NK-92 (cell line): ENCODE data around the gene ZNFX1.
A peak's percentile ranks its signal among the peaks of the same experiment; 100 is the strongest.
"Not testable (repeated sequence)": the region's sequence is repeated elsewhere in the genome, so short reads cannot be mapped to it uniquely, and the experiment has no call there.

Source experiments
- DNase-seq: peaks from one replicate; lab custom pipeline; 2025; ENCODE audit not compliant: unreplicated experiment; lab: John Stamatoyannopoulos, UW

The ZNFX1 gene

GRCh38 chr20:49252556-49253350 is 25.1 kb downstream of the ZNFX1 start:
- DNase-seq, result no peak

GRCh38 chr20:49248879-49249665 is 28.8 kb downstream of the ZNFX1 start:
- no peak for DNase-seq

DNA sequence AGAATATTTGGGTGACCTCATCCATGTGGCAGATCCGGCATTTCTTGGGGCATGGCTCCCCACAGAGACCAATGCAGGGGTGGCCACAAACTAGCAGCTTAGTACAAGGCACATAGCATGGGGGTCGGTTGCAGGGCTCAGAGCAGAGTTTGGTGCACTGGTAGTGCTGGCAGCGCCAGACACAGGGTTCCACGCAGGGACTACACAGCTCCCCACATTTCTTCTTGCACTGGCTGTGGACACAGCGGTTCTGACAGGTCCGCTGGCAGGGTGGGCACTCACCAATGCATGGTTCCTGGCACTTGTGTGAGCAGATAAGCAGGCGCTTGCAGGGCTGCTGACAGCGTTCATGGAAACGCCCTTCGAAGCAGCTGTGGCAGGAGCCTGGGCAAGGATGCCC is 29.6 kb downstream of the ZNFX1 start:
- no peak for DNase-seq

GRCh38 chr20:49247792-49248191 is 30.1 kb downstream of the ZNFX1 start:
- DNase-seq, result no peak

- DNase-seq, result no peak
Measured at GRCh38 chr20:49247169-49247723, 30.6 kb downstream of the ZNFX1 start.

DNA sequence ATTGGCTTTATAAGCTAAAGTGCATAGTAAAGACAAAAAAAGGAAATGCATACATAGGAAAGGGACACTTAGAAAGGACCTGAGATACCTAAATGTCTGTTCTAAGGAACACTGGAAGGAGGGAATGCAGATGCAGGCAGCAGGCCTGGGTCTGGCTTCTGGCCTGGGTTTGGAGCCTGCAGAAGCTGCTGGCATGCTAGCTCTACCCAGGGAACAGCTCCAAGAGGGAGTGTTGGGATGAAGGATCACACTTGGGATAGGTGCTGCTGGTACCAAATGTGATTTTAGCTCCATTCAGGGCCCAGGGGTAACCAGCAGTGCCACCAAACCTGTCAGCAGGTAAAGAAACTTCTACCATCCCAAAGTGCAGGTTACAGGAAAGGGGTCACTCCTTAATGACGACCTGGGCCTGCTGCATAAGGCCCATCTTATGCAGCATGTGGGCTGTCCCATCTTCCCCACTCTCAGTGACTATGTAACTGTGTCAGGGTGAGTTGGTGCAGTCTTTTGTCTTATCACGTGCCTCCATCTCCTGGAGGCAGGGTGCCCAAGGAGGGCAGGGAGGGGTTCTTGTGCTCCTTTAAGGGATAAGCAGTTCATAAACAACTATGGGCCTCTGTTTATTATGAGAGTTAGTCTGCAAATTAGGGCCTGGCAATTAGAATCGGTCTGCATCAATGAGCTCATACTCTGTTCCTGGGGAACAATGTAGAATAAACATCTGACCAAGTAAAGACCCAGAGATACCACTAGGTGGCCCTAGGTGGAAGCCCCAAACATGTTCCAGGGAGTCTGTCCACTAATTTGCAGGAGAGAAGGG is 31.7 kb downstream of the ZNFX1 start:
- no peak for DNase-seq

GRCh38 chr20:49237531-49237930 is 40.3 kb downstream of the ZNFX1 start:
- no peak for DNase-seq

DNA sequence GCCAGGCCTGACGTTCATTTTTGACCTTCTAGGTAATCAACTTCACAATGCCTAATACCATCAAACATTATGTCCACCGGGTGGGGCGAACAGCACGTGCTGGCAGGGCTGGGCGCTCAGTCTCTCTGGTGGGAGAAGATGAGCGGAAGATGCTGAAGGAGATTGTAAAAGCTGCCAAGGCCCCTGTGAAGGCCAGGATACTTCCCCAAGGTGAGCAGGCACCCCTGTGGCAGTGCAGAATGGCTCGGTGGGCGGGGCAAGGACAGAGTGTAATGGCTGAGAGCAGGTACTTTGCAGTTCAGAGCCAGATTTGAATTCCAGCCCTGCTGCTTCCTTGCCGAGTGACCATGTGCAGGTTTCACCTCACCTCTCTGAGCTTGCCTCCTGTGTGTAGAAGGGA is 41.6 kb downstream of the ZNFX1 start:
- DNase-seq, result no peak

GRCh38 chr20:49234831-49235230 is 43.0 kb downstream of the ZNFX1 start:
- no peak for DNase-seq

DNA sequence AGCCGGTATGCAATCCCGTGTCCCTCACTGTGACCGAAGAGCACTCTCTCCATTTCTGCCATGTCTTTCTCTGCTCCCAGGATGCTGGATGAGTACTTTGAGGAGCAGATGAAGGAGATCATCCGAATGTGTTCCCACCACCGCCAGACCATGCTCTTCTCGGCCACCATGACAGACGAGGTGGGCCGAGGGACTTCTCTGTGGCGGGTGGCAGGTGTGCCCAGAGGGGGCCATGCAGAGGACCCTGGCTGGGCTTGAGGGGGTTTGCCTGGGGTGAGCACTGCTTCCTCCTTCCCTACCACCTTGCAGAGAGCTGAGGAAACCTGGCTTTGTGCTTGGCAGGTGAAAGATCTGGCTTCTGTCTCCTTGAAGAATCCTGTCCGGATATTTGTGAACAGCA is 44.6 kb downstream of the ZNFX1 start:
- no peak for DNase-seq

GRCh38 chr20:49231471-49231870 is 46.4 kb downstream of the ZNFX1 start:
- no peak for DNase-seq

- no peak for DNase-seq
Measured at GRCh38 chr20:49230561-49231133, 47.2 kb downstream of the ZNFX1 start.

DNA sequence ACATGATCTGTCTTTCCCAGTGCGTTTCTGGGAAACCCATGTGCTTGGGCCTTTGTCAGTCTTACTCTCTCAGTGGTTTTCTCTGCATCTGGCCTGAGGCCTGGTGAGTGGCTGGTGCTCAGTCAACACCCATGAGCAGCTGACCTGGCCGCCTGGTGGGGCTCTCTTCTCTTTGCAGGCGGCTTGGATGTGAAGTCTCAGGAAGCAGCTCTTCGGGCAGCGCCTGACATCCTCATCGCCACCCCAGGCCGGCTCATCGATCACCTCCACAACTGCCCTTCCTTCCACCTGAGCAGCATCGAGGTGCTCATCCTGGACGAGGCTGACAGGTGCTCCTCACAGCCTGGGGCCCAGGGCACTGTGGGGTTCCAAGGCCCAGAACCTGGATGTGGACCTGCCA is 47.8 kb downstream of the ZNFX1 start:
- no peak for DNase-seq

DNA sequence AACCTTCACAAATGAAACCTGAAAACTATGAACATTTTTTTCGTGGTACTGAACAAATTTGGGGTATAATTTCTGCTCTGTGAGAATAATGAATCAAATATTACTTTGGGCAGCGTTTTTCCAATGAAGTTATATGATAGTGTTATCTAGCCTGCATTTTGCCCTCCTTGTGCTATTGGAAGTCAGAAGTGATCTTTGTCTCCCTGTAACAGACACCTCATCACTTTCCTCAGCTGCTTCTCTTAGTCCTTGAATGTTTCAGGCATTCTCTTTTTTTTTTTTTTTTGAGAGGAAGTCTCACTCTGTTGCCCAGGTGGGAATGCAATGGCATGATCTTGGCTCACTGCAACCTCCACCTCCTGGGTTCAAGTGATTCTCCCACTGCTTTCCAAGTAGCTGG is 48.5 kb downstream of the ZNFX1 start:
- DNase-seq, result no peak

GRCh38 chr20:49228676-49229075 is 49.2 kb downstream of the ZNFX1 start:
- no peak for DNase-seq

- DNase-seq, result no peak
Measured at GRCh38 chr20:49225896-49226295, 52.0 kb downstream of the ZNFX1 start.

- DNase-seq, result no peak
Measured at GRCh38 chr20:49219924-49220831, 57.7 kb downstream of the ZNFX1 start.

DNA sequence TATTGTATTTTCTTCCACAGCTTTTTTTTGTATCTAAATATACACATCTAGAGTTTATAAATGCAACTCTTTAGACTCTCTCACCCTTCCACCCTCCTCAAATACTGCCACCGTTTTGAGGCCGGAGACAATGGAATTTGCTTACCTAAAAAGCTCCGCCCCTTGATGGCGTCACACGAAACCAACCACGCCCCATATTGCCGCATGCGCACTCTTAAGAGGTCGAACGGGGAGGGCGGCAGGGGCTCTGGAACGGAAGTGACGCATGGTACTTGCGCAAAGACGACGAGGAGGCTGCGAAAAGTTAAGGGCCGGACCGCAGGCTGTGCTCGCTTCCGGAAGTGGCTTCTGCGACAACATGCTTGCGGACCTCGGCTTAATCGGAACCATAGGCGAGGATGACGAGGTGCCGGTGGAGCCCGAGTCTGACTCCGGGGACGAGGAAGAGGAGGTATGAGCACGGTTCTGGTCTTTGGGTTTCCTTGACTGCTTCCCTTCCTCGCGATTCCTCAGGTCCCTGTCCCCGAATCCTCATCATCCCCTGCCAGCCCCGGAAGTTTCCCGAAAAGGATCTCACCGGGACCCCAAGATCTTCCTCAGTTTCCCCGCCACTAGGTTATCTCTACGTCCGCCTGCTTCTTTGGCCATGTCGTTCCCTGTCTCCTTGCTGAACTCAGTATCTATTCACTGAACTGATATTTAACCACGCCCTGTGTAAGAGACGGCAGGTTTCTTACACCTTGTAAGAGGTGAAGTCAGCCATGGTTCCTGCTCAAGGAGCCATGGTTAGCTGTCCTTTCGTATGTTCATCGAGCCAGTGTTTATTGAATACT is 58.5 kb downstream of the ZNFX1 start, which contains the start of gene DDX27:
Gene DDX27 (plus strand): TSS at position 326 of the 833 bp plus-strand sequence. CDS start 33 bp downstream, at position 359.
- DNase-seq, result peak; percentile 81

- DNase-seq, result not testable (repeated sequence)
Measured at GRCh38 chr20:49218739-49219090, 59.1 kb downstream of the ZNFX1 start.
